Smooth muscle cell (in vitro differentiated cells): ENCODE data around the gene SMIM23. TPM values are rescaled to one million over a fixed set of nuclear protein-coding genes. Genes with fewer than 3 reads are reported as not detected.

ENCODE experiments used
- DNase-seq: peaks from one replicate; lab custom pipeline; 2025; ENCODE audit not compliant: unreplicated experiment; lab: John Stamatoyannopoulos, UW
- H2AFZ ChIP-seq: fragments of 200-600 bp; sonication (generic); 2 replicates; pipeline ENCODE4 v1.6.0; 2016; ENCODE audit warnings: antibody characterized with exemption, low read depth, mild to moderate bottlenecking
- H3F3A ChIP-seq: fragments of 200-600 bp; sonication (generic); 2 replicates; pipeline ENCODE4 v1.6.0; 2017; ENCODE audit warnings: antibody characterized with exemption, low read depth
- H3K27ac ChIP-seq: fragments of 200-600 bp; sonication (generic); 2 replicates; pipeline ENCODE4 v1.5.1; 2016; ENCODE audit warnings: low read depth, mild to moderate bottlenecking
- H3K27me3 ChIP-seq: fragments of 200-600 bp; sonication (generic); 2 replicates; pipeline ENCODE4 v1.6.1; 2016; ENCODE audit warnings: low read depth, mild to moderate bottlenecking
- H3K36me3 ChIP-seq: fragments of 200-600 bp; sonication (generic); 2 replicates; pipeline ENCODE4 v1.5.1; 2016; ENCODE audit warnings: low read depth
- H3K4me1 ChIP-seq: fragments of 200-600 bp; sonication (generic); 2 replicates; pipeline ENCODE4 v1.5.1; 2016; ENCODE audit warnings: low read depth
- H3K4me2 ChIP-seq: fragments of 200-600 bp; sonication (generic); 2 replicates; pipeline ENCODE4 v1.6.0; 2016; ENCODE audit warnings: mild to moderate bottlenecking
- H3K4me3 ChIP-seq: fragments of 200-600 bp; sonication (generic); 2 replicates; pipeline ENCODE4 v1.5.1; 2016; ENCODE audit warnings: mild to moderate bottlenecking
- H3K79me2 ChIP-seq: fragments of 200-600 bp; sonication (generic); 2 replicates; pipeline ENCODE4 v1.6.0; 2016; ENCODE audit warnings: low read depth, mild to moderate bottlenecking
- H3K9ac ChIP-seq: fragments of 200-600 bp; sonication (generic); 2 replicates; pipeline ENCODE4 v1.6.0; 2016; ENCODE audit warnings: low read depth
- H3K9me3 ChIP-seq: fragments of 200-600 bp; sonication (generic); replicated peaks from 2 replicates; pipeline ENCODE4 v1.5.1; 2016; ENCODE audit warnings: low read depth
- H4K20me1 ChIP-seq: fragments of 200-600 bp; sonication (generic); 2 replicates; pipeline ENCODE4 v1.6.0; 2016; ENCODE audit warnings: low read depth
- WGBS: methylation state at CpG from one replicate; pipeline ENCODE4 v1.1.7; 2016; ENCODE audit warnings: low lambda C conversion rate; 5-methylcytosine and 5-hydroxymethylcytosine counted together
- polyA plus RNA-seq: library from polyadenylated mRNA; unstranded; fragments of >200 nt; fragmentation: Nextera tagmentation; extraction: Ambion mirVana; gene quantifications from 2 replicates; pipeline ENCODE4 v1.2.1, GENCODE V29; 2016
- total RNA-seq: library from RNA; depleted of rRNA; stranded (reverse); fragments of >200 nt; gene quantifications from 2 replicates; pipeline ENCODE4 v1.2.3, GENCODE V29; 2014
- TF ChIP-seq, protein P1 (sequence below): fragments of 200-600 bp; sonication (generic); IDR thresholded peaks from 2 replicates; pipeline ENCODE4 v1.5.1; 2017; ENCODE audit warnings: borderline replicate concordance, mild to moderate bottlenecking, antibody characterized with exemption; ENCODE audit not compliant: insufficient read depth, poor library complexity, severe bottlenecking

Gene SMIM23
- total and polyA plus RNA-seq, 2 experiments from 2014 or later = not detected

DNA sequence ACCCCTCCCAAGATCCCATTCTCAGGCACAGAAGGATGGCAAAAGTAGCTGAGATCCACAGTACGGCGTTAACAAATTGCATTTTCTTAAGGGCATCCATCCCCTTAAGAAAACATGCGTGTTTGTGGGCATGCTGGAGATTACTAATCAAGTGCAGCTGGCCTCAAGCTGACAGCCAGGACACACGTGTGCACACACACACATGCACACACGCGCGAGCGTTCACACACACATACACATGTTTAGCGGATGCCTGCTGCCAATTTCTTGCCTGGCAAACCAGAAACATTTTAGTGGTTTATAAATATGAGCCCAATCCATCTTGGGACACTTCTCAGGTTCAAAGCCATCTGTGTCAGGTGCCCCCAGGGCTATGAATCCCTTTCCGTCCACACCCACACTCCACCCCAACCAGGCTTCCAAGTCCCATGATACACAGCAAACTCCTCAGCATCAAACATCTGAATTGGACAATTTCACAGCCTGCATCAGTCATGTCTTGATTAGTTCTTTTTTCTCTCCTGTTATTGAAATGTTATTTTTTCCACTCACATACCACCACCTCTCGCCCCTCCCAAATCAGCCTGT is 23.5 kb upstream of the SMIM23 start:
- Histone ChIP-seq H3K27ac (no peak overlapping the region), H3K27me3 (no peaks in the 10 kb centered on the region), H4K20me1 (no peaks in the 10 kb centered on the region), H3K9ac (no peak overlapping the region), H3K4me1 (no peaks in the 10 kb centered on the region), H3K36me3 (no peaks in the 10 kb centered on the region), H2AFZ (no peak overlapping the region), H3K4me3 (no peak overlapping the region), H3K79me2 (no peaks in the 10 kb centered on the region), H3K4me2 (no peak overlapping the region), H3K9me3 (peaks cover 2% of the 10 kb centered on the region), H3F3A (no peaks in the 10 kb centered on the region)
- 97% methylated on average over 11 of the region's 11 CpGs for WGBS
- no peak for DNase-seq
- TF ChIP-seq, protein P1, sequence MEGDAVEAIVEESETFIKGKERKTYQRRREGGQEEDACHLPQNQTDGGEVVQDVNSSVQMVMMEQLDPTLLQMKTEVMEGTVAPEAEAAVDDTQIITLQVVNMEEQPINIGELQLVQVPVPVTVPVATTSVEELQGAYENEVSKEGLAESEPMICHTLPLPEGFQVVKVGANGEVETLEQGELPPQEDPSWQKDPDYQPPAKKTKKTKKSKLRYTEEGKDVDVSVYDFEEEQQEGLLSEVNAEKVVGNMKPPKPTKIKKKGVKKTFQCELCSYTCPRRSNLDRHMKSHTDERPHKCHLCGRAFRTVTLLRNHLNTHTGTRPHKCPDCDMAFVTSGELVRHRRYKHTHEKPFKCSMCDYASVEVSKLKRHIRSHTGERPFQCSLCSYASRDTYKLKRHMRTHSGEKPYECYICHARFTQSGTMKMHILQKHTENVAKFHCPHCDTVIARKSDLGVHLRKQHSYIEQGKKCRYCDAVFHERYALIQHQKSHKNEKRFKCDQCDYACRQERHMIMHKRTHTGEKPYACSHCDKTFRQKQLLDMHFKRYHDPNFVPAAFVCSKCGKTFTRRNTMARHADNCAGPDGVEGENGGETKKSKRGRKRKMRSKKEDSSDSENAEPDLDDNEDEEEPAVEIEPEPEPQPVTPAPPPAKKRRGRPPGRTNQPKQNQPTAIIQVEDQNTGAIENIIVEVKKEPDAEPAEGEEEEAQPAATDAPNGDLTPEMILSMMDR = no peak

DNA sequence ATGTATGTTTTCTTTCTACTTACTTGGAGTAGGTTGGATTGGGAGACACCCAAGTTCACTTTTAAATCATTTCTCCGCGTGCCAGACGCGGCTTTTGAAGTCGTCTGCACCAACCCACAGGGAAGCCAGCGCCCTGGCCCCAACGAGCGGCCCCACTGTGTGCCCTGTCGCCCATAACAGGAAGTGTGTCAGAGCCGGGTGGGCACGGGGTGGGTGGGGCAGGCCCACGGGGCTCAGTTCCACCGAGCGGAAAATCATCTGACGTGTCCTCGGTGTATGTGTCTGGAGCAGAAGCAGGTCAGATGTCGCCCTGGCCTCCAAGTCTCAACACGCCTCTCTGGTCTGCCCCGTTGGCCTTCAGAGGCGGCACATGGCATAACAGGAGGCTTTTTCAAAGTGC is 22.7 kb upstream of the SMIM23 start:
- TF ChIP-seq, protein P1 = no peak
- no peaks in the 10 kb centered on the region for H3K36me3 ChIP-seq
- 94% methylated on average over 20 of the region's 20 CpGs for WGBS
- no peak for DNase-seq
- no peaks in the 10 kb centered on the region for H3F3A ChIP-seq
- no peak overlapping the region for H3K27ac ChIP-seq
- no peaks in the 10 kb centered on the region for H3K27me3 ChIP-seq
- H3K9me3 ChIP-seq = peaks cover 5% of the 10 kb centered on the region
- H3K4me2 ChIP-seq = no peak overlapping the region
- H2AFZ ChIP-seq = no peak overlapping the region
- no peaks in the 10 kb centered on the region for H3K4me1 ChIP-seq
- no peak overlapping the region for H3K4me3 ChIP-seq
- no peaks in the 10 kb centered on the region for H4K20me1 ChIP-seq
- H3K9ac ChIP-seq = no peak overlapping the region
- no peaks in the 10 kb centered on the region for H3K79me2 ChIP-seq

DNA sequence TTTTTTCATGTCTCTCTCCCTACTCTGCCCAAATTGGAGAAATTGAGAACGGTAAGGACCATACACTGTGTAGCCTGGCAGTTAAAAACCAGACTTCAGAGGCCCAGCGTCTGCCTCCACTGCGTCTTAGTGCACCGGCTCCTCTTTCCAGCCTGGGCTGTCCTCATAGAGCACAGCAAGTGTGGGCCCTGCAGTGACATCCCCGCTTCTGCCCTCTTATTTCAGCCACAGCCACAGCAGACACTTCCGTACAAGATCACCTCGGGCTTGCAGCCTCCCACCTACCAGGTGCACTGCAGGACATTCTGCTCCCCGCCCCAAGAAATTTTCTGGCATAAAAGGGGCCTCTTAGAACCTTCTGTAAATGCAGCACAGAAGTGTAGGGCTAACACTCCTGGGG is 21.4 kb upstream of the SMIM23 start:
- WGBS = 89% methylated on average over 8 of the region's 8 CpGs
- H3K27ac ChIP-seq = no peak overlapping the region
- no peaks in the 10 kb centered on the region for H3K4me1 ChIP-seq
- no peaks in the 10 kb centered on the region for H3K27me3 ChIP-seq
- TF ChIP-seq, protein P1 = no peak
- peaks cover 5% of the 10 kb centered on the region for H3K9me3 ChIP-seq
- no peaks in the 10 kb centered on the region for H3F3A ChIP-seq
- no peaks in the 10 kb centered on the region for H3K36me3 ChIP-seq
- DNase-seq = no peak
- no peak overlapping the region for H2AFZ ChIP-seq
- H3K79me2 ChIP-seq = no peaks in the 10 kb centered on the region
- H3K9ac ChIP-seq = no peak overlapping the region
- H3K4me3 ChIP-seq = no peak overlapping the region
- H3K4me2 ChIP-seq = no peak overlapping the region
- no peaks in the 10 kb centered on the region for H4K20me1 ChIP-seq

DNA sequence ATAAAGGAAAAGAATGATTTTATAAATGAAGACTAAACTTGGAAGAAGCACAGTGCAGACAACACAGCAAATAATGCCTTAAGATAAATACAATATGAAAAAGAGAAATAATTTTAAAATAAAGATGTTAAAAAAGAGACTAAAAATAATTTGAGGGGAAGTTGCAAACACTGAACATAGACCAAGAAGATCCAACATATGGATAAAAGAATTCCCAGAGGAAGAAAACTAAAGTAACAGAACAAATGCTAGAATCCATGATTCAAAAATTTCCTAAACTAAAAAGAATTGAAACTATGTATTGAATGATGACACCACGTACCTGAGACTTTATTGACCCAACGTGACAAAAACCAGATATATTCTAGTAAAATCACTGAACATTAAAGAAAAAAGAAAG is 18.7 kb upstream of the SMIM23 start:
- Histone ChIP-seq H3K4me2 (no peak overlapping the region), H3K36me3 (no peaks in the 10 kb centered on the region), H3K79me2 (no peaks in the 10 kb centered on the region), H3K4me3 (no peak overlapping the region), H3K4me1 (no peaks in the 10 kb centered on the region), H3K9ac (no peak overlapping the region), H3F3A (no peaks in the 10 kb centered on the region), H3K27ac (no peak overlapping the region), H3K27me3 (no peaks in the 10 kb centered on the region), H3K9me3 (peaks cover 5% of the 10 kb centered on the region), H4K20me1 (no peaks in the 10 kb centered on the region), H2AFZ (no peak overlapping the region)
- DNase-seq = no peak
- TF ChIP-seq, protein P1 = no peak
- 89% methylated on average over 2 of the region's 2 CpGs for WGBS
